AG04449 (cell line): ENCODE measurements around the gene TRDN.
"Not testable (repeated sequence)": the region's sequence is repeated elsewhere in the genome, so short reads cannot be mapped to it uniquely, and the experiment has no call there.

ENCODE experiments used
- CTCF ChIA-PET: fragments of 350-600 bp; formaldehyde crosslinking; extraction: SDS; loops from one replicate; lab custom pipeline; 2021; ENCODE audit warnings: antibody characterized with exemption; lab: Yijun Ruan, JAX
- POLR2A ChIA-PET: fragments of 400-600, 350-600 bp; formaldehyde crosslinking; extraction: SDS; loops from one replicate; lab custom pipeline; 2020; ENCODE audit warnings: antibody characterized with exemption, inconsistent platforms; lab: Yijun Ruan, JAX
- DNase-seq: peaks from one replicate; pipeline ENCODE4 v3.0.0-alpha.2; 2010; ENCODE audit warnings: low read depth, low spot score
- H3K4me3 ChIP-seq: 2 replicates; pipeline ENCODE4 v1.5.1; 2011; ENCODE audit warnings: low read depth, mild to moderate bottlenecking, control low read depth, low read length
- TF ChIP-seq, protein P1 (sequence below): IDR thresholded peaks from one replicate; pipeline ENCODE4 v1.5.1; 2011; ENCODE audit warnings: mild to moderate bottlenecking, moderate library complexity, low read length, control low read depth, inconsistent platforms; ENCODE audit not compliant: insufficient read depth; ENCODE audit errors: missing control alignments

The TRDN gene

DNA sequence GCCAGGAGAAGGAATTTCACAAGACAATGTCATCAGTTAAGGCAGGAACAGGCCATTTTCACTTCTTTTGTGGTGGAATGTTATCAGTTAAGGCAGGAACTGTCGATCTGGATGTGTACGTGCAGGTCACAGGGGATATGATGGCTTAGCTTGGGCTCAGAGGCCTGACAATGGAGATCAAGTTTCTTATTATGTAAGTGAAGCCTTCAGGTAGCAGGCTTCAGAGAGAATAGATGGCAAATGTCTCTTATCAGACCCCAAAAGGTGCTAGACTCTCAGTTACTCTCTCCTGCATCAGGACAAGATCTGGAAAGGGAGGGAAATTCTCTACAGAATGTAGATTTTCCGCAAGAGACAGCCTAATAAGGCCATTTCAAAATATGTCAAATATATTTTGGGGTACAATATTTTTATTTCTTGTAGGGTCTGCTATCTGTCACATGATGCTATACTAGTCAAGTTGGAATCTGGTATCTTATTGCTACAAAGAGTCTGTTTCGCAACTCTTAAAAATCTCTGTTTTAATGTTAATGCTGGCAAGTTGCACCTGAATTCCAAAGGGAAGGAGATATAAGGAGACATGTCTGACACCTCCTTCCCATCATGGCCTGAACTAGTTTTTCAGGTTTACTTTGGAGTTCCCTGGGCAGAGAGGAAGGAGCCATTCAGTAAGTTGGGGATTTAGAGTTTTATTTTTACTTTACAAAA, 48.8 kb downstream of the TRDN start:
- CTCF ChIA-PET = no interaction called here
- TF ChIP-seq, protein P1, sequence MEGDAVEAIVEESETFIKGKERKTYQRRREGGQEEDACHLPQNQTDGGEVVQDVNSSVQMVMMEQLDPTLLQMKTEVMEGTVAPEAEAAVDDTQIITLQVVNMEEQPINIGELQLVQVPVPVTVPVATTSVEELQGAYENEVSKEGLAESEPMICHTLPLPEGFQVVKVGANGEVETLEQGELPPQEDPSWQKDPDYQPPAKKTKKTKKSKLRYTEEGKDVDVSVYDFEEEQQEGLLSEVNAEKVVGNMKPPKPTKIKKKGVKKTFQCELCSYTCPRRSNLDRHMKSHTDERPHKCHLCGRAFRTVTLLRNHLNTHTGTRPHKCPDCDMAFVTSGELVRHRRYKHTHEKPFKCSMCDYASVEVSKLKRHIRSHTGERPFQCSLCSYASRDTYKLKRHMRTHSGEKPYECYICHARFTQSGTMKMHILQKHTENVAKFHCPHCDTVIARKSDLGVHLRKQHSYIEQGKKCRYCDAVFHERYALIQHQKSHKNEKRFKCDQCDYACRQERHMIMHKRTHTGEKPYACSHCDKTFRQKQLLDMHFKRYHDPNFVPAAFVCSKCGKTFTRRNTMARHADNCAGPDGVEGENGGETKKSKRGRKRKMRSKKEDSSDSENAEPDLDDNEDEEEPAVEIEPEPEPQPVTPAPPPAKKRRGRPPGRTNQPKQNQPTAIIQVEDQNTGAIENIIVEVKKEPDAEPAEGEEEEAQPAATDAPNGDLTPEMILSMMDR = no peak
- DNase-seq = no peak
- H3K4me3 ChIP-seq = no peak overlapping the region
- POLR2A ChIA-PET = no interaction called here

DNA sequence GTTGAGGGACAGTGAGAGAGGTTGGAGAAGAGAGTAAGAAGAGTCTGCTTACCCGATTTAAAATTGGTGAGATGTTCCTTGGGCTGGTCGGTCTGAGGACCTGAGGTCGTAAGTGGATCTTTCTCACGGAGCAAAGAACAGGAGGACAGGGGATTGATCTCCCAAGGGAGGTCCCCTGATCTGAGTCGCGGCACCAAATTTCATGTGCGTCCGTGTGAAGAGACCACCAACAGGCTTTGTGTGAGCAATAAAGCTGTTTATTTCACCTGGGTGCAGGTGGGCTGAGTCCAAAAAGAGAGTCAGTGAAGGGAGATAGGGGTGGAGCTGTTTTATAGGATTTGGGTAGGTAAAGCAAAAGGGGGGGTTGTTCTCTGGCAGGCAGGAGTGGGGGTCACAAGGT, 49.3 kb downstream of the TRDN start:
- CTCF ChIA-PET, POLR2A ChIA-PET, H3K4me3 ChIP-seq, DNase-seq: not testable (repeated sequence)

DNA sequence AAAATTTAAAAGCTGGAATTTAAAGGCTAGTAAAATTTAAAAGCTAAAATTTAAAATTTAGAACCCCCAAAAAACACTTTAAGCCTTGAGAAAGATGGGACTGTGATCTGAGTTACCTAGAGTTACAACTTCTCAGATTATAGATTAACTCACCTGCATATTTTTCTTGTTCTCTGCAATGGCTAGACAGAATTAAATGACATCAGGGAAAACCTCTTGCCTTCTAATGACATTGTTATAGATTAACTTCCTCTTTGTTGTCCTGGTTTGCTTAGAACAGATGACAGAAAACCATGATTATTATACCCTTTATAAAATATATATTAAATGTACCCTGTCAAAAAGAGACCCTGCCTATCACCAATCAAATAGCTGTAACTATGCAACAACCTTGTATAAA, 56.4 kb downstream of the TRDN start:
- POLR2A ChIA-PET = no interaction called here
- CTCF ChIA-PET = no interaction called here
- no peak for DNase-seq
- H3K4me3 ChIP-seq = no peak overlapping the region
- TF ChIP-seq, protein P1 = no peak

DNA sequence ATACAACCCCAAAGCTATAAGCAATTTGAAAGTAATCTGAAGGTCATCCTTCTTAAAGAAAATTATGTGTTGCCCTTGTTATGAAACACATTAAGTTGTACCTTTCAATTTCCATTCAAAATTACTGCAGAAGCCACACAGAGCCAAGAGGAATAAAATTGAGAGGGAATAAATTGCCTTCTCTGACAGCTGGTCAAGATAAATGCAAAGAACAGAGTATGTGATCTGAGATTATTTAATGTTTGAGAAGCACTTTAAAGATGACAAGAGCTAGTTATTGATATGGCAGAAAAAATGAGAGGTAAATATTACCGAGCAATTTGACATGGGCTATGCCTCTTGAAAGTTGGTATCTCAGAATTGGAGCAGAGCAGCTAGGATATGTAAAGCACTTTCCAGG, 61.6 kb downstream of the TRDN start:
- CTCF ChIA-PET = no interaction called here
- no peak for DNase-seq
- TF ChIP-seq, protein P1 = no peak
- H3K4me3 ChIP-seq = no peak overlapping the region
- POLR2A ChIA-PET = no interaction called here

DNA sequence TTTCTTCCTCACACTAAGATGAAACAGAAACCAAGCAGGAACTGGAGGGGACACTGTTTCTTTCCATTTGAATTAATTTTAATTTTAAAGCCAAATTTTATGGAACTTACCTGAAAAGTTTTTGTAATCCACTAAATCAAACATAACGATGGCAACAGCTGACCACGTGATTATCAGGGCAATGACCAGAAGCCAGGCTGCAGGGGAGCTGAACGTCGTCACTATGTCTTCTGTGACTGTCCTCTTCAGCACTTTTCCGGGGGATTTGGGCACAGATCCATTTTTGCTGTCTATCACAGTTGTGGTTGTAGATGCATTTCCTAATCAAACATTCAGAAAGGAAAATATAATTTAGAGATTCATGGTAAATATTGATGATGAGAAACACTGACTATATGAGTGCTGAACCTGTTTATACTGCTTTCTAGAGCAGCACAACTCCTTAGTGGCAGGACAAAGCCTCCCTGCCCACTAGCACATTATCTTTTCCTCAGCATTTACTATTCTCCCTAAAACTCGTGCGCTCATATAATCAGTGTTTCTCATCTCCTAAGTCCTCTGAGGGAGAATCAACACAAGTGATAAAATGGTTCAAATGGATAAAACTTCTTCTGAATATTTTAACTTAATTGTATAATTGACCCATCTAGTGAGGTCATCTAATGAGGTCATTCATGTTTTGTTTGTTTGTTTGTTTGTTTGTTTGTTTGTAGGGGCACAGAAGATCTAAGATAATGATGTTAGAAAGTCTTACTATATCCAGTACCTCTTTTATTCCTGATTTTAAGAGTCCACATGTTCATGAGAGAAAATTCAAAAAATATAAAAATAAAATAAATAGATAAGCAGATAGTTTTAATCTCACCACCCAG, 65.7 kb downstream of the TRDN start:
- POLR2A ChIA-PET = no interaction called here
- no peak for DNase-seq
- TF ChIP-seq, protein P1 = no peak

DNA sequence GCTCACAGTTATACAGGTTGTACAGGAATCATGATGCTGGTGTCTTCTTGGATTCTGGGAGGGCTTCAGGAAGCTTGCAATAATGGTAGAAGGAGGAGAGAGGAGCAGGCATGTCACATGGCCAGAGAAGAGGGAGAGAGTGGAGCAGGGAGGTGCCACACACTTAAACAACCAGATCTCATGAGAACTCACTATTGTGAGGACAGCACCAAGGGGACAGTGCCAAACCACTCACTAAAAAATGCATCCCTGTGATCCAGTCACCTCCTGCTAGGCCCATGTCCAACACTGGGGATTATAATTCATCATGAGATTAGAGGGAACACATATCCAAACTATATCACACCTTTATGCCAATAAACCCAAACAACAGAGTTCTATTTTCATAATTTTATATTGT, 67.2 kb downstream of the TRDN start:
- CTCF ChIA-PET = no interaction called here
- POLR2A ChIA-PET = no interaction called here
- TF ChIP-seq, protein P1 = no peak
- no peak overlapping the region for H3K4me3 ChIP-seq
- DNase-seq = no peak

More for the DNA sequence above, 65.7 kb downstream of the TRDN start:
- CTCF ChIA-PET = no interaction called here
- H3K4me3 ChIP-seq = no peak overlapping the region
